NCI-H446 treated with DMSO at 0.1 percent for 48 hours (cell line): ENCODE data around the gene SMPD1.

Source experiments
- DNase-seq: peaks from one replicate; lab custom pipeline; 2025; lab: John Stamatoyannopoulos, UW

The SMPD1 gene

GRCh38 chr11:6414874-6415328 lies 24.6 kb downstream of the SMPD1 start:
- DNase-seq = no peak

- DNase-seq = no peak
These were observed 25.5 kb downstream of the SMPD1 start for GRCh38 chr11:6415797-6416196.

GRCh38 chr11:6417907-6418556 lies 27.8 kb downstream of the SMPD1 start:
- no peak for DNase-seq

- no peak for DNase-seq
These were observed 28.3 kb downstream of the SMPD1 start for GRCh38 chr11:6418557-6419008.

- DNase-seq = no peak
These were observed 28.8 kb downstream of the SMPD1 start, which contains the start of gene APBB1 for GRCh38 chr11:6419009-6419631. Gene APBB1, minus strand, starts transcription at chr11:6419094. Its CDS starts 7,747 bp downstream, at chr11:6411347.

- DNase-seq = no peak
These were observed 30.4 kb downstream of the SMPD1 start for GRCh38 chr11:6420677-6421076.

GRCh38 chr11:6427516-6427915 lies 37.2 kb downstream of the SMPD1 start:
- no peak for DNase-seq

- DNase-seq = no peak
These were observed 41.6 kb downstream of the SMPD1 start for GRCh38 chr11:6431861-6432260.

GRCh38 chr11:6433998-6434660 lies 43.9 kb downstream of the SMPD1 start:
- DNase-seq = no peak

- no peak for DNase-seq
These were observed 47.1 kb downstream of the SMPD1 start for GRCh38 chr11:6437423-6437822.

GRCh38 chr11:6437993-6438392 lies 47.7 kb downstream of the SMPD1 start:
- no peak for DNase-seq

GRCh38 chr11:6438979-6439571 lies 48.8 kb downstream of the SMPD1 start:
- peak; percentile 38 for DNase-seq

GRCh38 chr11:6440906-6441358 lies 50.7 kb downstream of the SMPD1 start, which contains the start of gene HPX:
Gene HPX, minus strand, starts transcription at chr11:6440987. Its CDS starts 24 bp downstream, at chr11:6440963.
- no peak for DNase-seq

- DNase-seq = no peak
These were observed 52.2 kb downstream of the SMPD1 start for GRCh38 chr11:6442441-6442840.

- peak; percentile 12 for DNase-seq
These were observed 53.2 kb downstream of the SMPD1 start for GRCh38 chr11:6443269-6444003.
